Panc1 (cell line): Measurements from ENCODE around the gene SLC37A1. TPM values are rescaled to one million over a fixed set of nuclear protein-coding genes. Genes with fewer than 3 reads are reported as not detected.

Experiments used
- ATAC-seq: fragments of 200-7000 bp; cut with Tn5 transposase; 2 replicates; pipeline ENCODE4 v1.9.1; 2020; ENCODE audit warnings: mild to moderate bottlenecking, moderate library complexity
- BruUV-seq: library from RNA; stranded (reverse); fragments of 400-500 nt; replicated peaks from 2 replicates; lab custom pipeline; 2021; lab: Mats Ljungman, UMichigan
- CTCF ChIA-PET: fragments of 300-600 bp; sonication (Branson Sonifier 250); formaldehyde crosslinking; loops from one replicate; lab custom pipeline; 2022; ENCODE audit warnings: antibody characterized with exemption; lab: Charles Lee
- POLR2A ChIA-PET: fragments of 300-600 bp; sonication (Branson Sonifier 250); formaldehyde crosslinking; loops from one replicate; lab custom pipeline; 2022; ENCODE audit warnings: antibody characterized with exemption; lab: Charles Lee
- DNase-seq: peaks from one replicate; pipeline ENCODE4 v3.0.0-alpha.2; 2010; ENCODE audit warnings: low read depth, low spot score
- H3K27ac ChIP-seq: 2 replicates; pipeline ENCODE4 v1.5.1; 2011; ENCODE audit warnings: mild to moderate bottlenecking, low read length, inconsistent platforms
- H3K27me3 ChIP-seq: fragments of 200-500 bp; sonication (Bioruptor generic); 2 replicates; pipeline ENCODE4 v1.6.0; 2014; ENCODE audit warnings: low read length, inconsistent platforms; ENCODE audit not compliant: control insufficient read depth, insufficient read depth
- H3K36me3 ChIP-seq: fragments of 200-500 bp; sonication (Bioruptor generic); 2 replicates; pipeline ENCODE4 v1.5.1; 2014; ENCODE audit warnings: inconsistent platforms, mild to moderate bottlenecking, low read length, moderate library complexity; ENCODE audit not compliant: control insufficient read depth, insufficient read depth
- H3K4me1 ChIP-seq: 2 replicates; pipeline ENCODE4 v1.5.1; 2011; ENCODE audit warnings: inconsistent platforms, mild to moderate bottlenecking, low read length, moderate library complexity; ENCODE audit not compliant: control insufficient read depth, insufficient read depth
- H3K4me3 ChIP-seq, 2 experiments: 2 replicates each; pipeline ENCODE4 v1.5.1; 2011 to 2012; ENCODE audit warnings: low read depth in 2 of 2, low read length in 2 of 2, mild to moderate bottlenecking in 2 of 2, inconsistent platforms in 1 of 2, moderate library complexity in 1 of 2
- H3K9me3 ChIP-seq: fragments of 200-500 bp; sonication (Bioruptor generic); 2 replicates; pipeline ENCODE4 v1.5.1; 2014; ENCODE audit warnings: low read depth, mild to moderate bottlenecking, inconsistent platforms, low read length, moderate library complexity; ENCODE audit not compliant: control insufficient read depth, insufficient read depth
- POLR2AphosphoS5 ChIP-seq: IDR thresholded peaks from 2 replicates; pipeline ENCODE4 v1.6.1; 2012; ENCODE audit warnings: mild to moderate bottlenecking, low read depth, low read length, moderate library complexity
- SIN3A ChIP-seq: IDR thresholded peaks from 2 replicates; pipeline ENCODE4 v1.6.1; 2012; ENCODE audit warnings: low read depth, mild to moderate bottlenecking, low read length, moderate library complexity, borderline replicate concordance; ENCODE audit not compliant: insufficient read depth
- TCF7L2 ChIP-seq: IDR thresholded peaks from 2 replicates; pipeline ENCODE4 v1.6.1; 2011; ENCODE audit warnings: mild to moderate bottlenecking, low read depth, low read length, inconsistent platforms
- in situ Hi-C: cut with HindIII; loops from 2 replicates; pipeline ENCODE4 v1.10.0; 2016; ENCODE audit warnings: low sequenced_read_pairs, low pct_unique_long_range_greater_than_20kb
- intact Hi-C: fragments of 100-400 bp; cut with micrococcal nuclease; formaldehyde crosslinking; loops from one replicate; pipeline ENCODE4 v1.10.0; 2022; ENCODE audit not compliant: unreplicated experiment
- total RNA-seq: library from RNA; stranded (reverse); gene quantifications from one replicate; pipeline ENCODE4 v1.2.1, GENCODE V29; 2021; ENCODE audit not compliant: unreplicated experiment
- TF ChIP-seq, protein P1 (sequence below): fragments of 450-650 bp; IDR thresholded peaks from 2 replicates; pipeline ENCODE4 v1.5.1; 2017; ENCODE audit warnings: mild to moderate bottlenecking
- TF ChIP-seq, protein P2 (sequence below), 2 experiments: IDR thresholded peaks; 2 replicates each; pipeline ENCODE4 v1.6.1; 2011 to 2012; ENCODE audit warnings: low read depth in 2 of 2, control low read depth in 1 of 2, low read length in 1 of 2, mild to moderate bottlenecking in 1 of 2, moderate library complexity in 1 of 2; ENCODE audit not compliant: insufficient read depth in 1 of 2

SLC37A1 gene
- total RNA-seq, 1 experiment from 2014 or later, result 7.7 TPM

DNA sequence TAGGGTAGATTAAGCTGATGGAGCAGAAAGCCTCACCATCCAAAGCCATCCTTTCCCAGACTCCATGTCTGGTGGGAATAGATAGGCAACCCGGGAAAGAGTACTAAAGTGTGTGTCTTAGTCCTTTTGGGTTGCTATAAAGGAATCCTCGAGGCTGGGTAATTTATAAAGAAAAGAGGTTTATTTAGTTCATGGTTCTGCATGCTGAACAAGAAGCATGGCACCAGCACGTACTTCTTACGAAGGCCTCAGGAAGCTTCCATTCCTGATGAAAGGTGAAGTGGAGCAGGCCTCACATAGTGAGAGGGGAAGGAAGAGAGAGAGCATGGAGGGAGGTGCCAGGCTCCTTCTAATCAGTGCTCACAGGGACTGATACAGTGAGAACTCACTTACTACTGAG is 6.2 kb upstream of the SLC37A1 start:
- TF ChIP-seq SIN3A (no peak), TCF7L2 (no peak), POLR2AphosphoS5 (no peak)
- TF ChIP-seq, protein P1, sequence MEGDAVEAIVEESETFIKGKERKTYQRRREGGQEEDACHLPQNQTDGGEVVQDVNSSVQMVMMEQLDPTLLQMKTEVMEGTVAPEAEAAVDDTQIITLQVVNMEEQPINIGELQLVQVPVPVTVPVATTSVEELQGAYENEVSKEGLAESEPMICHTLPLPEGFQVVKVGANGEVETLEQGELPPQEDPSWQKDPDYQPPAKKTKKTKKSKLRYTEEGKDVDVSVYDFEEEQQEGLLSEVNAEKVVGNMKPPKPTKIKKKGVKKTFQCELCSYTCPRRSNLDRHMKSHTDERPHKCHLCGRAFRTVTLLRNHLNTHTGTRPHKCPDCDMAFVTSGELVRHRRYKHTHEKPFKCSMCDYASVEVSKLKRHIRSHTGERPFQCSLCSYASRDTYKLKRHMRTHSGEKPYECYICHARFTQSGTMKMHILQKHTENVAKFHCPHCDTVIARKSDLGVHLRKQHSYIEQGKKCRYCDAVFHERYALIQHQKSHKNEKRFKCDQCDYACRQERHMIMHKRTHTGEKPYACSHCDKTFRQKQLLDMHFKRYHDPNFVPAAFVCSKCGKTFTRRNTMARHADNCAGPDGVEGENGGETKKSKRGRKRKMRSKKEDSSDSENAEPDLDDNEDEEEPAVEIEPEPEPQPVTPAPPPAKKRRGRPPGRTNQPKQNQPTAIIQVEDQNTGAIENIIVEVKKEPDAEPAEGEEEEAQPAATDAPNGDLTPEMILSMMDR, result no peak
- TF ChIP-seq, protein P2, sequence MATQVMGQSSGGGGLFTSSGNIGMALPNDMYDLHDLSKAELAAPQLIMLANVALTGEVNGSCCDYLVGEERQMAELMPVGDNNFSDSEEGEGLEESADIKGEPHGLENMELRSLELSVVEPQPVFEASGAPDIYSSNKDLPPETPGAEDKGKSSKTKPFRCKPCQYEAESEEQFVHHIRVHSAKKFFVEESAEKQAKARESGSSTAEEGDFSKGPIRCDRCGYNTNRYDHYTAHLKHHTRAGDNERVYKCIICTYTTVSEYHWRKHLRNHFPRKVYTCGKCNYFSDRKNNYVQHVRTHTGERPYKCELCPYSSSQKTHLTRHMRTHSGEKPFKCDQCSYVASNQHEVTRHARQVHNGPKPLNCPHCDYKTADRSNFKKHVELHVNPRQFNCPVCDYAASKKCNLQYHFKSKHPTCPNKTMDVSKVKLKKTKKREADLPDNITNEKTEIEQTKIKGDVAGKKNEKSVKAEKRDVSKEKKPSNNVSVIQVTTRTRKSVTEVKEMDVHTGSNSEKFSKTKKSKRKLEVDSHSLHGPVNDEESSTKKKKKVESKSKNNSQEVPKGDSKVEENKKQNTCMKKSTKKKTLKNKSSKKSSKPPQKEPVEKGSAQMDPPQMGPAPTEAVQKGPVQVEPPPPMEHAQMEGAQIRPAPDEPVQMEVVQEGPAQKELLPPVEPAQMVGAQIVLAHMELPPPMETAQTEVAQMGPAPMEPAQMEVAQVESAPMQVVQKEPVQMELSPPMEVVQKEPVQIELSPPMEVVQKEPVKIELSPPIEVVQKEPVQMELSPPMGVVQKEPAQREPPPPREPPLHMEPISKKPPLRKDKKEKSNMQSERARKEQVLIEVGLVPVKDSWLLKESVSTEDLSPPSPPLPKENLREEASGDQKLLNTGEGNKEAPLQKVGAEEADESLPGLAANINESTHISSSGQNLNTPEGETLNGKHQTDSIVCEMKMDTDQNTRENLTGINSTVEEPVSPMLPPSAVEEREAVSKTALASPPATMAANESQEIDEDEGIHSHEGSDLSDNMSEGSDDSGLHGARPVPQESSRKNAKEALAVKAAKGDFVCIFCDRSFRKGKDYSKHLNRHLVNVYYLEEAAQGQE (IDR thresholded peaks at IDR 0.05; ENCODE audit: insufficient read depth in 1 of 2, low read depth in 2 of 2, low read length in 1 of 2), result no peak
- intact Hi-C loops, result no loop called here

GRCh38 chr21:42508371-42508770 is 5.3 kb upstream of the SLC37A1 start:
- H3K9me3 ChIP-seq, result no peaks in the 10 kb centered on the region
- H3K4me1 ChIP-seq, result no peaks in the 10 kb centered on the region; the same call in 1 of the 2 replicates
- DNase-seq, result no peak
- TF ChIP-seq, protein P2 (IDR thresholded peaks at IDR 0.05; ENCODE audit: insufficient read depth in 1 of 2, low read depth in 2 of 2, low read length in 1 of 2), result no peak
- TF ChIP-seq, protein P1, result no peak
- TF ChIP-seq POLR2AphosphoS5, result no peak
- TF ChIP-seq SIN3A, result no peak
- in situ Hi-C loops, result no loop called here
- H3K27ac ChIP-seq, result no peak overlapping the region
- no peaks in the 10 kb centered on the region for H3K36me3 ChIP-seq
- no TSS peak for BruUV-seq
- ChIA-PET CTCF (no interaction called here), POLR2A (no interaction called here)
- ATAC-seq, result no peak
- H3K4me3 ChIP-seq, result no peak overlapping the region
- intact Hi-C loops, result no loop called here
- no peaks in the 10 kb centered on the region for H3K27me3 ChIP-seq

More for the DNA sequence above, 6.2 kb upstream of the SLC37A1 start:
- H3K27ac ChIP-seq, result no peak overlapping the region
- no peak for ATAC-seq
- POLR2A ChIA-PET, result no interaction called here
- H3K9me3 ChIP-seq, result no peaks in the 10 kb centered on the region
- H3K4me1 ChIP-seq, result no peaks in the 10 kb centered on the region
- H3K27me3 ChIP-seq, result no peaks in the 10 kb centered on the region
- H3K4me3 ChIP-seq, result no peak overlapping the region
- DNase-seq, result no peak
- CTCF ChIA-PET, result no interaction called here
- no peaks in the 10 kb centered on the region for H3K36me3 ChIP-seq
- BruUV-seq, result no TSS peak
- in situ Hi-C loops, result no loop called here
